ENCODE measurements around the gene PTDSS2. TPM values are rescaled to one million over a fixed set of nuclear protein-coding genes. Genes with fewer than 3 reads are reported as not detected.

PTDSS2 gene
- total and polyA plus RNA-seq, 2 of the 13 experiments (the other 11 are each of a cell fraction or from before 2014, with no cell fraction given): 21.7 to 26.4 TPM

- Histone ChIP-seq H3K9ac (ENCODE audit: insufficient read depth, low read depth, low read length) (no peak overlapping the region), H3K36me3 (replicated peaks in 1 of 2; ENCODE audit: control insufficient read depth in 1 of 2, insufficient read depth in 2 of 2, low read length in 2 of 2) (no peaks in the 10 kb centered on the region), H3K27ac (ENCODE audit: extremely low read length, insufficient read depth, low read length) (no peak overlapping the region), H2AFZ (ENCODE audit: low read length) (no peak overlapping the region), H3K4me3 (replicated peaks in 1 of 3; ENCODE audit: insufficient read depth in 1 of 3, low read depth in 2 of 3, low read length in 3 of 3) (no peak overlapping the region), H3K79me2 (ENCODE audit: insufficient read depth, low read length) (no peaks in the 10 kb centered on the region), H3K4me1 (ENCODE audit: insufficient read depth, low read length) (peaks cover 17% of the 10 kb centered on the region), H3K9me3 (ENCODE audit: low read length) (no peaks in the 10 kb centered on the region), H4K20me1 (ENCODE audit: insufficient read depth, low read length) (no peaks in the 10 kb centered on the region), H3K4me2 (ENCODE audit: low read depth, low read length) (no peak overlapping the region), H3K27me3 (ENCODE audit: control insufficient read depth in 1 of 2, insufficient read depth in 2 of 2, low read length in 2 of 2) (no peaks in the 10 kb centered on the region)
- in situ Hi-C loops (cut with HindIII; ENCODE audit: extremely low pct_ligation_motif_present, low pct_unique_long_range_greater_than_20kb): no loop called here
- CTCF ChIA-PET (ENCODE audit: low intra/inter-chr PET ratio, low total read pairs): no interaction called here
- TF ChIP-seq ZNF432 (CRISPR knock-in tag; IDR thresholded peaks at IDR 0.05; ENCODE audit: borderline replicate concordance) (no peak), MLLT10 (CRISPR knock-in tag; IDR thresholded peaks at IDR 0.05) (no peak), HDAC6 (IDR thresholded peaks at IDR 0.05; ENCODE audit: low read depth, low read length) (no peak), ZNF18 (CRISPR knock-in tag; IDR thresholded peaks at IDR 0.05; ENCODE audit: insufficient replicate concordance) (no peak), PAX8 (CRISPR knock-in tag; IDR thresholded peaks at IDR 0.05; ENCODE audit: borderline replicate concordance) (no peak), ZNF251 (CRISPR knock-in tag; IDR thresholded peaks at IDR 0.05) (no peak), ZSCAN30 (CRISPR knock-in tag; IDR thresholded peaks at IDR 0.05) (no peak), ZKSCAN5 (CRISPR knock-in tag; IDR thresholded peaks at IDR 0.05) (no peak), EED (CRISPR knock-in tag; IDR thresholded peaks at IDR 0.05) (no peak)
- FAIRE-seq: no peak
- intact Hi-C loops (cut with micrococcal nuclease; ENCODE audit: unreplicated experiment): no loop called here
- POLR2A ChIA-PET: no interaction called here
- no TSS peak for BruUV-seq (replicated peaks)
- no peak for ATAC-seq
- no peak for DNase-seq (ENCODE audit: low spot score)
- 83% methylated on average over 11 of the region's 17 CpGs for WGBS (ENCODE audit: low lambda C conversion rate)
Measured at GRCh38 chr11:437228-437870, 12.7 kb upstream of the PTDSS2 start.
